Endothelial cell of umbilical vein (primary cell): ENCODE data around the gene ACOT2. TPM values are rescaled to one million over a fixed set of nuclear protein-coding genes. Genes with fewer than 3 reads are reported as not detected.
"Not testable (repeated sequence)": the region's sequence is repeated elsewhere in the genome, so short reads cannot be mapped to it uniquely, and the experiment has no call there.

Source experiments
- BruUV-seq: library from RNA; stranded (reverse); fragments of 400-500 nt; replicated peaks from 2 replicates; lab custom pipeline; 2021; lab: Mats Ljungman, UMichigan
- CTCF ChIA-PET: fragments of 300-600, 350-600 bp; sonication (Branson Sonifier 250); formaldehyde crosslinking; loops from one replicate; lab custom pipeline; 2021; ENCODE audit warnings: antibody characterized with exemption, inconsistent platforms; lab: Charles Lee
- POLR2A ChIA-PET: fragments of 300-600, 350-600 bp; sonication (Branson Sonifier 250); formaldehyde crosslinking; loops from one replicate; lab custom pipeline; 2021; ENCODE audit warnings: antibody characterized with exemption, inconsistent platforms; lab: Charles Lee
- DNase-seq: peaks from one replicate; pipeline ENCODE4 v3.0.0-alpha.2; 2011; ENCODE audit warnings: low read depth, low spot score
- FAIRE-seq: peaks from 2 replicates; lab custom pipeline; 2011; peaks lifted over from hg19 to GRCh38; lab: Jason Lieb, UNC
- H2AFZ ChIP-seq: 2 replicates; pipeline ENCODE4 v1.6.0; 2012; ENCODE audit warnings: low read depth, low read length, control low read depth, inconsistent platforms
- H3K27ac ChIP-seq: 2 replicates; pipeline ENCODE4 v1.5.1; 2011; ENCODE audit warnings: low read depth, mild to moderate bottlenecking, control low read depth, low read length, moderate library complexity; ENCODE audit not compliant: insufficient read depth
- H3K27me3 ChIP-seq, 2 experiments: 2 replicates each; pipeline versions ENCODE4 v1.6.0 to v1.6.1; 2011; ENCODE audit warnings: low read length in 2 of 2, mixed read lengths in 1 of 2; ENCODE audit not compliant: control insufficient read depth in 2 of 2, insufficient read depth in 2 of 2
- H3K36me3 ChIP-seq, 2 experiments: 2 replicates in 1 of 2; 3 replicates in 1 of 2; pipeline ENCODE4 v1.5.1; 2011; ENCODE audit warnings: low read length in 2 of 2, mild to moderate bottlenecking in 1 of 2, moderate library complexity in 1 of 2; ENCODE audit not compliant: control insufficient read depth in 2 of 2, insufficient read depth in 2 of 2; ENCODE audit errors: extremely low read depth in 1 of 2
- H3K4me1 ChIP-seq: 3 replicates; pipeline ENCODE4 v1.5.1; 2011; ENCODE audit warnings: mild to moderate bottlenecking, low read length; ENCODE audit not compliant: control insufficient read depth, insufficient read depth; ENCODE audit errors: extremely low read depth
- H3K4me2 ChIP-seq: 2 replicates; pipeline ENCODE4 v1.6.1; 2011; ENCODE audit warnings: low read length, control low read depth, mixed read lengths; ENCODE audit not compliant: insufficient read depth
- H3K4me3 ChIP-seq, 3 experiments: fragments of 200-600 bp in 1 of 3; sonication (generic), shearing (Covaris generic) in 1 of 3; replicated peaks in 1 of 3; 2 replicates each; pipeline ENCODE4 v1.5.1; 2011 to 2016; ENCODE audit warnings: control low read depth in 3 of 3, low read length in 3 of 3, mild to moderate bottlenecking in 2 of 3, inconsistent platforms in 1 of 3, low read depth in 1 of 3, moderate library complexity in 1 of 3; ENCODE audit not compliant: insufficient read depth in 1 of 3
- H3K79me2 ChIP-seq: 2 replicates; pipeline ENCODE4 v1.6.0; 2012; ENCODE audit warnings: low read length, inconsistent platforms; ENCODE audit not compliant: control insufficient read depth, insufficient read depth
- H3K9ac ChIP-seq: replicated peaks from 2 replicates; pipeline ENCODE3; 2011; ENCODE audit warnings: low read length, control low read depth; ENCODE audit not compliant: insufficient read depth; ENCODE audit errors: extremely low read depth
- H3K9me1 ChIP-seq: replicated peaks from 3 replicates; pipeline ENCODE4 v1.6.0; 2011; ENCODE audit warnings: mild to moderate bottlenecking, low read length; ENCODE audit not compliant: control insufficient read depth, insufficient read depth; ENCODE audit errors: extremely low read depth
- H3K9me3 ChIP-seq: replicated peaks from 2 replicates; pipeline ENCODE4 v1.5.1; 2012; ENCODE audit warnings: low read length, inconsistent platforms; ENCODE audit not compliant: control insufficient read depth, insufficient read depth
- H4K20me1 ChIP-seq: replicated peaks from 2 replicates; pipeline ENCODE3; 2011; ENCODE audit warnings: mild to moderate bottlenecking, low read length; ENCODE audit not compliant: control insufficient read depth, insufficient read depth; ENCODE audit errors: extremely low read depth
- dilution Hi-C: fragments of 300-500 bp; cut with MboI; formaldehyde crosslinking; loops from one replicate; pipeline ENCODE4 v1.15.0; 2019; ENCODE audit warnings: low sequenced_read_pairs; ENCODE audit not compliant: extremely low pct_ligation_motif_present
- intact Hi-C: fragments of 100-400 bp; cut with micrococcal nuclease; formaldehyde crosslinking; loops from one replicate; pipeline ENCODE4 v1.10.0; 2022
- polyA plus RNA-seq, 4 experiments: library from polyadenylated mRNA; depleted of rRNA in 3 of 4; stranded (reverse) in 3 of 4; unstranded in 1 of 4; fragments of >200 nt; gene quantifications; 2 replicates each; pipeline versions ENCODE4 v1.2.1 to v1.2.3, GENCODE V29; 2011 to 2012; ENCODE audit warnings: missing spikeins in 1 of 4
- total RNA-seq: library from RNA; stranded (reverse); gene quantifications from 2 replicates; pipeline ENCODE4 v1.2.3, GENCODE V29; 2021
- TF ChIP-seq, protein P1 (sequence below), 2 donors: IDR thresholded peaks; 1 replicate in 1 of 2; 2 replicates in 1 of 2; pipeline ENCODE4 v1.5.1; 2011; ENCODE audit warnings: low read length in 2 of 2, mild to moderate bottlenecking in 2 of 2, moderate library complexity in 2 of 2, control low read depth in 1 of 2, inconsistent platforms in 1 of 2, low read depth in 1 of 2; ENCODE audit not compliant: insufficient read depth in 1 of 2; ENCODE audit errors: extremely low read depth in 1 of 2

The ACOT2 gene
- total and polyA plus RNA-seq, 2 donors (not counting 3 experiments of a cell fraction or from before 2014, with no cell fraction given): 28.8 to 34.6 TPM

- Histone ChIP-seq H3K27ac (peak overlapping the region; percentile 95), H3K9ac (peak overlapping the region; percentile 61), H3K4me1 (peaks cover 19% of the 10 kb centered on the region), H3K4me3 (peak overlapping the region in 2 of 3 experiments; percentile 37 to 54), H3K4me2 (peak overlapping the region; percentile 78), H2AFZ (peak overlapping the region; percentile 69)
- H3K9me1 ChIP-seq, H3K27me3 ChIP-seq, H3K36me3 ChIP-seq, intact Hi-C loops, H4K20me1 ChIP-seq, dilution Hi-C loops, H3K9me3 ChIP-seq, H3K79me2 ChIP-seq, FAIRE-seq, DNase-seq: not testable (repeated sequence)
- ChIA-PET POLR2A (interaction anchor here (0.7 kb wide), 1 partner anchor 44 kb away, joined by 3 read pairs; the partner anchor contains the start of gene ACOT6), CTCF (interaction anchor here (0.6 to 3.2 kb wide), 10 partner anchors 30 to 396 kb away, joined by 3 to 58 read pairs (median 5); partner anchors contain the start of gene ACOT6)
- BruUV-seq: TSS peak; percentile 52
Measured at GRCh38 chr14:73568886-73569184, 178 bp upstream of the ACOT2 start.

DNA sequence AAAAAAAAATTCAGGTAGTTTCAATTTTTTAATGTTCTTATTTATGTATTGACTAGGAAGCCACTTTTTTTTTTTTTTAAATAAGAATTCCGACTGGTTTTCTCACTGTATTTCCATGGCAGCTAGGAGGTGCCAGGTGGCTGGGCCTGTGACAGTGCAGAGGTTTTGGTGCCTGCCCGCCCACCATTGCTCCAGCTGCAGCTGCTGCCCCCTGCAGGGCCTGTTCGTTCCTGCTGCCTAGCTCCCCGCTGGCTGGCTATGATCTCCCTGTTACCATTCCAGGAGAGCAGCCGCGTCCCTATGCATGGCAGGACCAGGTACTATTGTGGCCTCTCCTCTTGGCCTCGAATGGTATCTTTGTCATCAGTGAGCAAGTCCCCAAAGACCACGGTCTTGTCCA is 1.9 kb downstream of the ACOT2 start:
- H4K20me1 ChIP-seq, dilution Hi-C loops, H2AFZ ChIP-seq, H3K27ac ChIP-seq, H3K36me3 ChIP-seq, H3K9me1 ChIP-seq, H3K9me3 ChIP-seq, intact Hi-C loops, H3K27me3 ChIP-seq, H3K79me2 ChIP-seq, H3K4me3 ChIP-seq, BruUV-seq, H3K9ac ChIP-seq, H3K4me2 ChIP-seq: not testable (repeated sequence)
- FAIRE-seq (peak; percentile 95), DNase-seq (peak; percentile 42)
- ChIA-PET POLR2A (interaction anchor here (1.1 kb wide), 1 partner anchor 64 kb away, joined by 3 read pairs; no protein-coding TSS in a partner anchor), CTCF (interaction anchor here (0.6 to 3.2 kb wide), 11 partner anchors 8 to 398 kb away, joined by 3 to 58 read pairs (median 5); partner anchors contain the start of genes ACOT4 and RIOX1)
- TF ChIP-seq, protein P1, sequence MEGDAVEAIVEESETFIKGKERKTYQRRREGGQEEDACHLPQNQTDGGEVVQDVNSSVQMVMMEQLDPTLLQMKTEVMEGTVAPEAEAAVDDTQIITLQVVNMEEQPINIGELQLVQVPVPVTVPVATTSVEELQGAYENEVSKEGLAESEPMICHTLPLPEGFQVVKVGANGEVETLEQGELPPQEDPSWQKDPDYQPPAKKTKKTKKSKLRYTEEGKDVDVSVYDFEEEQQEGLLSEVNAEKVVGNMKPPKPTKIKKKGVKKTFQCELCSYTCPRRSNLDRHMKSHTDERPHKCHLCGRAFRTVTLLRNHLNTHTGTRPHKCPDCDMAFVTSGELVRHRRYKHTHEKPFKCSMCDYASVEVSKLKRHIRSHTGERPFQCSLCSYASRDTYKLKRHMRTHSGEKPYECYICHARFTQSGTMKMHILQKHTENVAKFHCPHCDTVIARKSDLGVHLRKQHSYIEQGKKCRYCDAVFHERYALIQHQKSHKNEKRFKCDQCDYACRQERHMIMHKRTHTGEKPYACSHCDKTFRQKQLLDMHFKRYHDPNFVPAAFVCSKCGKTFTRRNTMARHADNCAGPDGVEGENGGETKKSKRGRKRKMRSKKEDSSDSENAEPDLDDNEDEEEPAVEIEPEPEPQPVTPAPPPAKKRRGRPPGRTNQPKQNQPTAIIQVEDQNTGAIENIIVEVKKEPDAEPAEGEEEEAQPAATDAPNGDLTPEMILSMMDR (IDR thresholded peaks at IDR 0.05; ENCODE audit: extremely low read depth in 1 of 2, insufficient read depth in 1 of 2, low read depth in 1 of 2, low read length in 2 of 2): peak; percentile 56 to 61
- H3K4me1 ChIP-seq: peaks cover 19% of the 10 kb centered on the region

- BruUV-seq, H3K36me3 ChIP-seq, POLR2A ChIA-PET, DNase-seq, intact Hi-C loops, FAIRE-seq, dilution Hi-C loops, H3K27ac ChIP-seq, CTCF ChIA-PET, H2AFZ ChIP-seq, H4K20me1 ChIP-seq, H3K9ac ChIP-seq, H3K4me3 ChIP-seq, H3K79me2 ChIP-seq, H3K4me2 ChIP-seq, H3K9me1 ChIP-seq, H3K9me3 ChIP-seq, H3K27me3 ChIP-seq: not testable (repeated sequence)
- H3K4me1 ChIP-seq: peaks cover 12% of the 10 kb centered on the region
Measured at GRCh38 chr14:73573034-73573433, 4.0 kb downstream of the ACOT2 start.
